ENCODE measurements around the gene C9orf78.
"Not testable (repeated sequence)": the region's sequence is repeated elsewhere in the genome, so short reads cannot be mapped to it uniquely, and the experiment has no call there.

C9orf78 gene

DNA sequence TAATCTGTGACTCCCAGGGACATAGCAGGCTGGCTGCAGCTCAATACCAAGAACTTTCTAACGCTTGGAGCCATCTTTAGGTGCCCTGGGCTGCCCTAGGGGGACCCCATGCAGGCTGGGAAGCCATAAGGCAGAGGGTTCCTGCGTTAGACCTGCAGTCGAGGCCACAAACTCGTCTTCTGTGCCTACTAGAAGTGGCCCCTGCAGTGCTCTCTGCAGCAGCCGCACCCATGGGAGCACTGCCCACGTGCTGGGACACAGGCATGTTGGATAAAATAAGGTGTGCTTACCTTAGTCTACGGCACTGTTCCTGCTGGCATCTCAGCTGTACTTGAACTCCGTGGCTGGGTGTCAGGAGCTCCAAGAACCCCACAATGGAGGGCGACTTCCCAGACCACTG lies 22.7 kb downstream of the C9orf78 start:
- no peak for DNase-seq (ENCODE audit: low spot score)

DNA sequence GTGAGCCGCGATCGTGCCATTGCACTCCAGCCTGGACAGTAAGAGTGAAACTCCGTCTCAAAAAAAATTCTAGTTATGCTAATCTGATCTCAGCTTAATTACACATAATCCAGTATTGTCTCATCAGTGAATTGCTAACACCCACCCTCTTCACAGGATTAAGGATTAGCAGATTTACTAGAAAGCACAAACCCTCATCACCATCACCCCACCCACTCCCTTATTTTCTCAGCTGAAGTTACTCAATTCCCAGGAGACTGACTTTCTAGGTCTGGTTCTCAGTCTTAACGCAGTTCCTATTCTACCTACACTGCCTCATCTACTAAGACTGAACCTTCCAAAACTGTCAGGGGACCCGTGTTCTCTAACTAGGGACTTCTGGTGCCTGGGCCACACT lies 23.1 kb downstream of the C9orf78 start:
- DNase-seq (ENCODE audit: low spot score), result no peak

DNA sequence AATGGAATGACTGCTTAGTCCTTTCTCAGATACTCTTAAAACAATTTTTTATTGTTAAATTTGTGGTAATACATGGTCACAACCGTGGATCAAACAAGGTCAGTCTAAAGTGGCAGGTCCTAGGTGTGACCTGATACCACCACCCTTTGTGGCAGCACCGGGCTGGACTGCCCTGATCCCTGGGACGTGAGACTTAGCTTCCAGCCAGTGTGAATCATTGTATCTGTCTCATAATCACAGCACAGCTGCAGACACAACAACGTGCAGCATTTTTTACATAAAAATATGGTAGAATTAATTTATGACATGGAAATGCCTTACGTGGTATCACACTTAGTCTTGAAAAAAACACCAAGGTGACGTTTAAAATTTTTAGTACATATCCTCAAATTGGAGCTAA lies 24.3 kb downstream of the C9orf78 start:
- no peak for DNase-seq (ENCODE audit: low spot score)

DNA sequence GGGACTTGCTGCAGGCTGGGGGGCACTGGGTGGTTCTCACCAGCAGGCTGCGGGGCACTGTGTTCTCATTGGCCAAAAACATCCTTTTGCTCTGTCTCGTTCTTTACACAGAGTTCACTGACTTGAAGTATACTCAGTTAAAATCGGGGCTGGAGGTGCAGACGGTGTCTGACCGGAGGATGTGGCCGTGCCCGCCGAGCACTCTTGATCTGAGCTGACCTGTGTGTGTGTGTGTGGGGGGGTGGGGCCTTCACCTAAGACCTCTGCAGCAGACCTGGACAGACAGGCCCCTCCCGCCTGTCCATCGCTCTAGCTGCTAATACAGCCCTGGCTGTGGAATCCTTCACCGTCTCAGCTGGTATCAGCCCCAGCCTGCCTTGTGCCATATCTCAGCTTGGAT lies 25.0 kb downstream of the C9orf78 start:
- DNase-seq (ENCODE audit: low spot score), result no peak

DNA sequence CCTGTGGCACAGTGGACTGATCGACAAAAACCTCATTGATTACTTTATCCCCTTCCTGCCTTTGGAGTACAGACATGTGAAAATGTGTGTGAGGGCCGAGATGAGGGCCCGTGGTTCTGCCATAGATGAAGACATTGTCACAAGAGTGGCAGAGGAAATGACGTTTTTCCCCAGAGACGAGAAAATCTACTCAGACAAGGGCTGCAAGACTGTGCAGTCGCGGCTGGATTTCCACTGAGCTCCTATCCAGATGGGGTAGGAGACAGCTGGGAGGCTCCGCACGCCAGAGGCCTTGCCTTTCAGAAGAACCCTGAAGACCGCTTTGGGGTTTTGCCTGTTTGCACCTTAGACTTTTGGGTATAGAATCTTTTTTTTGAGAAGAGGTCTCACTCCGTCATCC lies 25.7 kb downstream of the C9orf78 start:
- DNase-seq (ENCODE audit: low spot score), result no peak

DNA sequence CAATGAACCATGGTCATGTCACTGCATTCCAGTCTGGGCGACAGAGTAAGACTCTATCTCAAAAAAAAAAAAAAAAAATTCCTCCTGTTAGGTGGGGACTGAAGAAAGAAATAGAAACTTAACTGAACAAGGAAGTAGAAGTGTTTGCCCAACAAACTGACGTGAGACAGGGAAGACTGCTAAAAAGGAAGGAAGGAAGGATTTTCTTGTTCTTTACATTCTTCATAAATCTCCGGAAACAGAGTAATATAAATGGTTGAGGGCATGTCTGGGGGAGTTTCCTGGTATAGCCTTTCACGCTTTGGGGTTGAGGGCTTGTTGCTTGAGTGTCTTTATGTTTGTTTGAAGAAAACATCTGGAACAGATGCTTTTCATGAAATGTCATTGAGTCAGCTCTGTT lies 29.0 kb downstream of the C9orf78 start:
- no peak for DNase-seq (ENCODE audit: low spot score)

DNA sequence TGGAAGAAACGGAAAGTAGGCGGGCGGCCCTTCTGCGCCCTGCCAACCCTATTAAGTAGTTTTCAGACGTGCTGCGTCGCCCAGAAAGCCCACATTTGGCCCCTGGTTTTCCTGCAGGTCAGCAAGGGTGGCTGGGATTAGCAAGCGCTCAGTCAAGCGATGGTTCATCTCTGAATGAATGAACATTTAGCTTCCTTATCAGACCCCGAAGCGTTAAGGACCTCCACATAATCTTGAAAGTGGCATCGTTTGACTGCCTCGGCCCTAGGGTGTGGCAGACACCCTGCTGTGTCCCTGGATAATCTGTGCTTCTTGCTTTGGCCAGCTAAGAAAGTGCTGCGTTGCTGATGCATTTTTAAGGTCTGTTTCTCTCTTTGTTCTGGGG lies 31.4 kb downstream of the C9orf78 start:
- DNase-seq (ENCODE audit: low spot score), result no peak

DNA sequence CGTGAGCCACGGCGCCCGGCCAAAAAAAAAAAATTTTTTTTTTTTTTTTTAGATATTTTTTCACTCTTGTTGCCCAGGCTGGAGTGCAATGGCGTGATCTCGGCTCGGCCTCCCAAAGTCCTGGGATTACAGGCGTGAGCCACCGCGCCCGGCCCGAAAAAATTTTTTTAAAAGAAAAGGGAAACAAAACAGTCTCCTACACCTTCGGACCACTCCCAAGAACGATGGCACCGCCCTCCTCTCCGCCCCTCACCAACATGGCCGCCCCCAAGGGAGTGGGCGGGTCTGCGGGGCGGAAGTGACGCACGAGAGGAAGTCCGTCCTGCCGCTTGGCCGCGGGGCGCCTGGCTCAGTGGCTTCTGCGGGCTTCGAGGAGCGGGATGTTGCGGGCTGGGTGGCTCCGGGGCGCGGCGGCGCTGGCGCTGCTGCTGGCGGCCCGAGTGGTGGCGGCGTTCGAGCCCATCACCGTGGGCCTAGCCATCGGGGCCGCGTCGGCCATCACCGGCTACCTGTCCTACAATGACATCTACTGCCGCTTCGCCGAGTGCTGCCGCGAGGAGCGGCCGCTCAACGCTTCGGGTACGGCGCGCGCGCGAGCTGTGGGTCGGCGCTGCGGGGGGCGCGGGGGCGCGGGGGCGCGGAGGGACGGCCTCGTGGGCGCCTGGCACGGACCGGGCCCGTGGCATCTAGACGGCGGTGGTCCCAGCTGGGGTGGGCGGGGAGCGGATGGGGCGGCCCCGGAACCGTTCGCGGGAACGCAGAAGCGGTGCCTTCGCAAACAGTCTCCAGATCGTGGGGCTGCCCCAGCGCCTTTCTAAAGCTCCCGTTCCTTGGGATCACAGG lies 32.0 kb downstream of the C9orf78 start, which contains the start of gene TOR1B:
TSS of gene TOR1B (plus strand) at position 352 of the 843 bp plus-strand sequence. CDS start at position 381, 29 bp downstream.
- DNase-seq (ENCODE audit: low spot score), result peak; percentile 95

DNA sequence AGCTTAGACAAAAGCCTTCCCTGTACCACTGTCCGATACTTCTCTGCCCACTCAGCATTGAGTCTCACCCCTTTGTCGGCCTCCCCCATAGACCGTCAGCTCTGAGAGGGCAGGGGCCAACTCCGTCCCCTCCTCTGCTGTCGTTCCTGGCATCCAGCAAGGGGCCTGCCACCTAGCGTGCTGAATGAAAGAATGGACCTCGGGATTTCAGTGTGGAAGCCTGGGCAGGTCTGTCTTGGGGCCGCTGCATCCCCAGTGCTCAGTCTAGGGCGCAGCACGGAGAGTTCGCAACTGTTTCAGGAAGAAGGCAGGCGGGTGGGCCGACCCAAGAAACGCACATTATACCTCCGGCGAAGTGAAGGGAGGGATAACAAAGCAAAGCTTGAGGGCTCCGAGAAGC lies 33.6 kb downstream of the C9orf78 start:
- DNase-seq (ENCODE audit: low spot score), result no peak

DNA sequence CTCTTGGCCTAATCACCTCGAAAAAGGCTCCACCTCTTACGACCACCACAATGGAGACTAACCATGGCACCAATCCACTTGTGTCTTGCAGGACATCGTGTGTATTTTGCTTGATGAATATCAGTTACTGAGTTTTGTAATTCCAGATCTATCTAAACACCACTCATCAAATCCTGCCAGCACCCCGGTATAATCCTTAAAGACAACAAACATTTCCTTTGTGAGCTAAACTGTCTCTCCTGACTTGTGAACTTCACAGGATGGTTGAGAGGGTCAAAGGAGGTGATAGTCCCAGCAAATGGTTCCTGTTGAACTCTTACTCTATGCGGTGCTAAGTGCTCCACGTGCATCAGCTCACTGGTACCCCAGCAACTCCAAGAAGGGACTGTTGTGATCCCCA lies 36.1 kb downstream of the C9orf78 start:
- DNase-seq (ENCODE audit: low spot score), result no peak

DNA sequence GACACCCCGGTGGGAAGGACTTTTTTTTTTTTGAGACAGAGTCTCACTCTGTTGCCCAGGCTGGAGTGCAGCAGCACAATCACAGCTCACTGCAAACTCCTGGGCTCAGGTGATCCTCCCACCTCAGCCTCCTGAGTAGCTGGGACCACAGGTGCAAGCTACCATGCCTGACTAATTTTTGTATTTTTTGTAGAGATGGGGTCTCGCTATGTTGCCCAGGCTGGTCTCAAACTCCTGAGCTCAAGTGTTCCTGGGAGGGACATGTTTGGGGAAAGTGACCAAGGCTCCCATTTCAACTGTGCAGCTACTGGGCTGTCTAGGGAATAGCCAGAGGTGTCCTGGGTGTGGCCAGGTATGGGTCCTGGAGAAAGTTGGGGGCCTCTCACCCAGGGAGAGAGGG lies 39.0 kb downstream of the C9orf78 start:
- DNase-seq (ENCODE audit: low spot score), result not testable (repeated sequence)

DNA sequence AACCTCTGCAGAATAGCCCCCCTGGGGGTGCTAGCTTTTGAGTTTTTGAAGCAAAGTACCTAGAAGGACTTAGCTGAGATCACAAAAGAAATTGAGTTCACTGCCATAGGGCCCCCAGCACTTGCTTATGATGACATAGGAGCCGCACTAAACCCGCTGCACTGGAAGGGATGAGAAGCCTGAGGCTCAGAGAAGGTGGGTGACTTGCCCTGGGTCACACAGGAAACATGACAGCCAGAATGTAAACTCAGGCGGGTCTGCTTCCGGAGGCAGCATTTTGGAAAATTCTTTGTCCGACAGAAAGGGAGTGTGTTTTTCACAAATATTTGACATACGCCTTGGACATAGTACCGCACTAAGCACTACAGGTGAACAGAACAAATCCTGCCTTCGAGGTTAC lies 40.5 kb downstream of the C9orf78 start:
- DNase-seq (ENCODE audit: low spot score), result no peak

DNA sequence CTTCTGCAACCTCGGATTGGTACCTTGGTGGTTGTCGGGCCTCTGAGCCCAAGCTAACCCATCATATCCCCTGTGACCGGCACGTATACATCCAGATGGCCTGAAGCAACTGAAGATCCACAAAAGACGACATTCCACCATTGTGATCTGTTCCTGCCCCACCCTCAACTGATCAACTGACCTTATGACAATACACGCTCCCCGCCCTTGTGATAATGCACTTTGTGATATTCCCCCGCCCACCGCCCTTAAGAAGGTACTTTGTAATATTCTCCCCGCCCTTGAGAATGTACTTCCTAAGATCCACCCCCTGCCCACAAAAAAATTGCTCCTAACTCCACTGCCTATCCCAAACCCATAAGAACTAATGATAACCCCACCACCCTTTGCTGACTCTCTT lies 48.6 kb downstream of the C9orf78 start:
- DNase-seq (ENCODE audit: low spot score), result no peak

DNA sequence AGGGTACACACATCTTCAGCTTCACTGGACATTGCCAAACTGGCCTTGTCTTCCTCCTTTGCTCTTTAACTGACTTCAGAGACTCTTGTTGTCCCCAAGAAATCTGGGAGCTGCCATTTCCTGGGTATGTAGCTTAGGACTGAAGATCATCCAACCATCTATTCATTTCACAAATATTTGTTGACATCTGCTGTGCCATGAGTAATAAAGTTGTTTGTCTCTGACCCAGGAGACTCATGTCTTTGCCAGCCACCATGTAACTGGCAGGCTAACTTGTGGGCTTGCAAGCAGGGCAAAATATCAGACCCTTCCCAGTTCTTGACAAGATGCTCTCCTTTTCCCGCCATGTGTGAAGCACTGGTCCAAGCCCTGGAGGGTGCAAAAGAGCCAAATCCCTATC lies 49.2 kb downstream of the C9orf78 start:
- no peak for DNase-seq (ENCODE audit: low spot score)

DNA sequence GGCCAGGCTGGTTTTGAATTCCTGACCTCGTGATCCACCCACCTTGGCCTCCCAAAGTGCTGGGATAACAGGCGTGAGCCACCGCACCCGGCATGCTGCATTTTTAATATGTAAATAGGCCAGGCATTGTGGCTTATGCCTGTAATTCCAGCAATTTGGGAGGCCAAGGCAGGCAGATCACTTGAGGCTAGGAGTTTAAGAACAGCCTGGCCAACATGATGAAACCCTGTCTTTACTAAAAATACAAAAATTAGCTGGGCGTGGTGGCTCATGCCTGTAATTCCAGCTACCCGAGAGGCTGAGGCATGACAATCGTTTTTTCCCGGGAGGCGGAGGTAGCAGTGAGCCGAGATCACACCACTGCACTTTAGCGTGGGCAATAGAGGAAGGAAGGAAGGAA lies 50.1 kb downstream of the C9orf78 start:
- DNase-seq (ENCODE audit: low spot score), result not testable (repeated sequence)

DNA sequence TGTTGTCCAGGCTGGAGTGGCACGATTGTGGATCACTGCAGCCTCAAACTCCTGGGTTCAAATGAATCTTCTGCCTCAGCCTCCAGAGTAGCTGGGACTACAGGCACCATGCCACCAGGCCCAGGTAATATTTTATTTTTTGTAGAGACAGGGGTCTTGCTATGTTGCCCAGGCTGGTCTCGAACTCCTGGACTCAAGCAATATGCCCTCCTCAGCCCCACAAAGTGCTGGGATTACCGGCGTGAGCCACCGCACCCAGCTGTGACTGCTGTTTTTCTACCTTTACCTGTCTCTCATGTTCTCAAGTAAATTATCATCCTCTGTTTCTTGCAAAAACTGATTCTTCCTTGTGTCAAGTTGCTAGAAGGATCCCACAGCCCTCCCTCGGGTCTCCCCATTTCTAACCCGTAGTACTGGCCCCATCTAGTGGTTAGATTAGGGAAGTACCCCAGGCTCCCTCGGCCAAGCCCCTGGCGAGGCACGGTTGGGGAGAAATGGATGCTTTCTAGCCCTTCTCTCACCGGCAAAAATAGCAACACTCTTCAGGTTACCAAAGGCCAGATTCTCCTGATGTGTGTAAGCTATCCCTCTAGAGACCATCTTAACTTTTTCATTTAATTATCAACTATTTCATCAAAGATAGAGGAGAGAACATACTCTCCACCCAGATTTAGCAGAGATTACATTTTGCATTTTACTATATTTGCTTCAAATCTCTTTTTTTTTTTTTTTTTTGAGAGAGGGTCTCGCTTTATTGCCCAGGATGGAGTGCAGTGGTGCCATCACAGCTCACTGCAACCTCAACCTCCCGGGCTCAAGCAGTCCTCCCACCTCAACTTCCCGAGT lies 51.3 kb downstream of the C9orf78 start:
- DNase-seq (ENCODE audit: low spot score), result peak; percentile 71

DNA sequence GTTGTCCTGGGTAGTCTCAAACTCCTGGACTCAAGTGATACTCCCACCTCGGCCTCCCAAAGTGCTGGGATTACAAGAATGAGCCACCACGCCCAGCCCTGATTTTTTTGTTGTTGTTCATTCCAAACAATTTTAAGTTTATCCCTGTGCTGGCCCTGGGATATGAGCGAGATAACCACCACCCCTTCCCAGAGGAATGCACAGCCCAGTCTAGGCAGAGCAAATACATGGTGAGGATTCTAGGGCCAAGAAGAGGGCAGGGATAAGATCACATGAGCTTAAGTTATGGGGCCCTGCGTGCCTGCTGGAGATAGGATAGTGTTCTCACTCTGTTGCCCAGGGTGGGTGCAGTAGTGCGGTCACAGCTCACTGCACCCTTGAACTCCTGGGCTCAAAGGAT lies 53.1 kb downstream of the C9orf78 start:
- DNase-seq (ENCODE audit: low spot score), result no peak

DNA sequence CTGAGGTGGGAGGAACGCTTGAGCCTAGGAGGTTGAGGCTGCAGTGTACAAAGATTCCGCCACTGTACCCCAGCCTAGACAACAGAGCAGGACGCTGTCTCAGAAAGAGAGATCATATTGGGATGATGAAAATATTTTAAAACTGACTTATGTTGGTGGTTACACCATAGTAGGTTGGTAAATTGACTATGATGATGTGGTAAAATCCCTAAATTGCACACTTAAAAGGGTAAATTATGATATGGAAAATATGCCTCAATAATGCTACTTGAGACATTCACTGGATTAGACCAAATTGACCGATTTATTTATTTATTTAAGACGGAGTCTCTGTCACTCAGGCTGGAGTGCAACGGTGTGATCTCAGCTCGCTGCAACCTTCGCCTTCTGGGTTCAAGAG lies 53.9 kb downstream of the C9orf78 start:
- no peak for DNase-seq (ENCODE audit: low spot score)

DNA sequence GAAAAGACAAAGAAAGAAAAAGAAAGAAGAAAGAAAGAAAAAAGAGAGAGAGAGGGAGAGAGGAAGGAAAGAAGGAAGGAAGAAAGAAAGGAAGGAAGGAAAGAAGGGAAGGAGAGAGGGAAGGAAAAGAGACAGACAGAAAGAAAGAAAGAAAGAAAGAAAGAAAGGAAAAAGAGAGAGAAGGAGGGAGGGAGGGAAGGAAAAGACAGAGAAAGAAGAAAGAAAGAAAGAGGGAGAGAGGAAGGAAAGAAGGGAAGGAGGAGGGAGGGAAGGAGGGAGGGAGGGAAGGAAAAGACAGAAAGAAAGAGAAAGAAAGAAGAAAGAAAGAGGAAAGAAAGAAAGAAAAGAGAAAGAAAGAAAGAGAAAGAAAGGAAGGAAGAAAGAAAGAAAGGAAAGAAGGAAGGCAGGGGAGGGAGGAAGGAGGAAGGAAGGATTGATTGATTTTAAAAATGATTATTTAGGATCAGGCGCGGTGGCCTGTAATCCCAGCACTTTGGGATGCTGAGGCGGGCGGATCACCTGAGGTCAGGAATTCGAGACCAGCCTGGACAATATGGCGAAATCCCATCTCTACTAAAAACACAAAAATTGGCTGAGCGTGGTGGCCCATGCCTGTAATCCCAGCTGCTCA lies 55.4 kb downstream of the C9orf78 start:
- DNase-seq (ENCODE audit: low spot score), result no peak

DNA sequence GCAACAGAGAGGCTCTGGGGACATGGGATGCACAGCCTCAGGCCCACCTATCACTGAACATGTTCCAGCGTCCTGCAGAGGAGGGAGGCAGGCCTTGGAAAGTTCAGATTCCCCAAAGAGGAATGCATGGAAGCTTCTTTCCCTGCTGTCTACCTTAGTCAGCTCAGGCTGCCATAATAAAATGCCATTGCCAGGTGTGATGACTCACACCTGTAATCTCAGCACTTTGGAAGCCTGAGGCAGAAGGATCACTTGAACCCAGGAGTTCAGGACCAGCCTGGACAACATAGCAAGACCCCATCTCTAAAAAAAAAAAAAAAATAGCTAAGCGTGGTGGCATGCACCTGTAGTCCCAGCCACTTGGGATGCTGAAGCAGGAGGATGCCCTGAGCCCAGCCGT lies 56.6 kb downstream of the C9orf78 start:
- DNase-seq (ENCODE audit: low spot score), result no peak

DNA sequence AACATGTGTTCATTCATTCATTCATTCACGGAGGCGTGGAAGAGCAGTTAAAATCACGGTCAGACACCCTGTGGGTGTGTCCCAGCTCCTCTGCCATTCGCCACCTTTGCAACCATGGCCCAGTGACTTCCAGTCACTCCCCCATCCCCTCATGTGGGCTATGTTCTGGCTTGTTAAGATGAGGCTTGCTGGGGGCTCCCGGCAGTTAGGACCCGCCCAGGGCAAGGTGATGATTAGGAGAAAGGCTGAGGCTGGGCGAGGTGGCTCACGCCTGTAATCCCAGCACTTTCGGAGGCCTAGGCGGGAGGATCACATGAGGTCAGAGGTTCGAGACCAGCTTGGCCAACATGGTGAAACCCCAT lies 57.3 kb downstream of the C9orf78 start:
- no peak for DNase-seq (ENCODE audit: low spot score)

Data from SK-N-DZ (cell line).